CD14-positive monocyte (primary cell): ENCODE data around the gene RABL3. TPM values are rescaled to one million over a fixed set of nuclear protein-coding genes. Genes with fewer than 3 reads are reported as not detected.

Experiments
- DNase-seq, 3 donors: peaks; one replicate each; pipeline ENCODE4 v3.0.0-alpha.2; 2011 to 2022
- H2AFZ ChIP-seq: 2 replicates; pipeline ENCODE4 v1.6.0; 2012; ENCODE audit warnings: mild to moderate bottlenecking, low read depth, low read length, inconsistent platforms; ENCODE audit not compliant: insufficient read depth, poor library complexity, severe bottlenecking
- H3K27ac ChIP-seq, 2 donors: 1 replicate in 1 of 2; 2 replicates in 1 of 2; pipeline ENCODE4 v1.5.1; 2012 to 2013; ENCODE audit warnings: low read length in 2 of 2, control low read depth in 1 of 2, inconsistent platforms in 1 of 2, low read depth in 1 of 2, mild to moderate bottlenecking in 1 of 2
- H3K27me3 ChIP-seq, 2 donors: one replicate each; pipeline versions ENCODE4 v1.6.0 to v1.6.1; 2011 to 2013; ENCODE audit warnings: low read length in 2 of 2; ENCODE audit not compliant: control insufficient read depth in 2 of 2, insufficient read depth in 2 of 2
- H3K36me3 ChIP-seq, 2 donors: replicated peaks in 1 of 2; 1 replicate in 1 of 2; 2 replicates in 1 of 2; pipeline versions ENCODE4 v1.5.1 to v1.6.1; 2012 to 2013; ENCODE audit warnings: low read length in 2 of 2, control low read depth in 1 of 2, inconsistent platforms in 1 of 2, mild to moderate bottlenecking in 1 of 2; ENCODE audit not compliant: insufficient read depth in 2 of 2, control insufficient read depth in 1 of 2
- H3K4me1 ChIP-seq, 2 donors: 1 replicate in 1 of 2; 2 replicates in 1 of 2; pipeline versions ENCODE4 v1.5.1 to v1.6.1; 2012 to 2013; ENCODE audit warnings: low read length in 2 of 2, control low read depth in 1 of 2, inconsistent platforms in 1 of 2, mild to moderate bottlenecking in 1 of 2, moderate library complexity in 1 of 2; ENCODE audit not compliant: insufficient read depth in 2 of 2, control insufficient read depth in 1 of 2
- H3K4me2 ChIP-seq: replicated peaks from 2 replicates; pipeline ENCODE3; 2012; ENCODE audit warnings: low read length, moderate library complexity, mild to moderate bottlenecking; ENCODE audit not compliant: poor library complexity, severe bottlenecking; ENCODE audit errors: extremely low read depth
- H3K4me3 ChIP-seq, 3 experiments: fragments of 200-600 bp in 1 of 3; sonication (generic) in 1 of 3; replicated peaks in 1 of 3; 1 replicate in 2 of 3; 2 replicates in 1 of 3; pipeline ENCODE4 v1.5.1; 2011 to 2013; ENCODE audit warnings: low read length in 3 of 3, mild to moderate bottlenecking in 3 of 3, control low read depth in 2 of 3, low read depth in 2 of 3, inconsistent platforms in 1 of 3, moderate library complexity in 1 of 3
- H3K79me2 ChIP-seq: 2 replicates; pipeline ENCODE4 v1.6.0; 2012; ENCODE audit warnings: mild to moderate bottlenecking, control low read depth, inconsistent platforms, low read length, moderate library complexity; ENCODE audit not compliant: insufficient read depth
- H3K9ac ChIP-seq: 2 replicates; pipeline ENCODE4 v1.6.0; 2017; ENCODE audit warnings: low read length, mild to moderate bottlenecking; ENCODE audit not compliant: insufficient read depth, poor library complexity, severe bottlenecking
- H3K9me3 ChIP-seq, 2 donors: replicated peaks in 1 of 2; 1 replicate in 1 of 2; 2 replicates in 1 of 2; pipeline versions ENCODE4 v1.5.1 to v1.6.1; 2012 to 2013; ENCODE audit warnings: low read length in 2 of 2, control low read depth in 1 of 2; ENCODE audit not compliant: control insufficient read depth in 1 of 2, insufficient read depth in 1 of 2
- H4K20me1 ChIP-seq: 2 replicates; pipeline ENCODE4 v1.6.0; 2012; ENCODE audit warnings: mild to moderate bottlenecking, low read length, control low read depth, moderate library complexity; ENCODE audit not compliant: insufficient read depth
- H3K27ac Mint-ChIP-seq, 7 donors: one replicate each; pipeline ENCODE4 v1.8.0; 2020; ENCODE audit warnings: mild to moderate bottlenecking in 7 of 7, mixed read lengths in 7 of 7, moderate library complexity in 6 of 7, inconsistent platforms in 2 of 7
- H3K27me3 Mint-ChIP-seq, 3 donors: one replicate each; pipeline ENCODE4 v1.8.0; 2021 to 2022; ENCODE audit warnings: low read depth in 3 of 3, mild to moderate bottlenecking in 3 of 3, mixed read lengths in 3 of 3, moderate library complexity in 3 of 3, inconsistent platforms in 1 of 3
- H3K36me3 Mint-ChIP-seq, 2 donors: one replicate each; pipeline ENCODE4 v1.8.0; 2020; ENCODE audit warnings: mixed read lengths in 2 of 2, inconsistent platforms in 1 of 2, mild to moderate bottlenecking in 1 of 2
- H3K4me1 Mint-ChIP-seq: one replicate; pipeline ENCODE4 v1.8.0; 2020; ENCODE audit warnings: mild to moderate bottlenecking, mixed read lengths
- H3K4me3 Mint-ChIP-seq, 2 donors: one replicate each; pipeline ENCODE4 v1.8.0; 2020; ENCODE audit warnings: mild to moderate bottlenecking in 2 of 2, mixed read lengths in 2 of 2, moderate library complexity in 1 of 2
- H3K9me3 Mint-ChIP-seq, 7 donors: one replicate each; pipeline ENCODE4 v1.8.0; 2020 to 2022; ENCODE audit warnings: mixed read lengths in 7 of 7, mild to moderate bottlenecking in 6 of 7, moderate library complexity in 6 of 7, inconsistent platforms in 2 of 7
- CTCF ChIP-seq: fragments of 200-600 bp; IDR thresholded peaks from one replicate; pipeline ENCODE4 v1.8.0; 2022; ENCODE audit warnings: antibody characterized with exemption, mild to moderate bottlenecking
- WGBS: methylation state at CpG from one replicate; pipeline ENCODE4 v1.1.5; 2013; ENCODE audit warnings: missing lambda C conversion rate; ENCODE audit not compliant: insufficient coverage; 5-methylcytosine and 5-hydroxymethylcytosine counted together
- intact Hi-C, 2 donors: fragments of 100-400 bp; cut with micrococcal nuclease; formaldehyde crosslinking; loops; one replicate each; pipeline versions ENCODE4 v1.15.0 to v1.15.1; 2023
- polyA plus RNA-seq, 3 donors: library from polyadenylated mRNA; depleted of rRNA in 1 of 3; unstranded in 2 of 3; stranded (reverse) in 1 of 3; fragments of 300-500 nt in 2 of 3; fragments of >200 nt in 1 of 3; fragmentation: Illumina TruSeq in 2 of 3; gene quantifications; 1 replicate in 2 of 3; 2 replicates in 1 of 3; pipeline ENCODE4 v1.2.3, GENCODE V29; 2012 to 2021

The RABL3 gene
- polyA plus RNA-seq, 3 donors = 2.0 to 14.9 (median 11.5) TPM

- H3K27ac Mint-ChIP-seq = no peak overlapping the region
Observed at GRCh38 chr3:120683213-120683612, 59.1 kb downstream of the RABL3 start.

GRCh38 chr3:120682095-120682681 lies 60.1 kb downstream of the RABL3 start, which contains the start of gene HGD:
HGD (minus strand) TSS chr3:120682239; CDS start chr3:120682111, 128 bp downstream.
- Mint-ChIP-seq H3K4me3 (no peak within 1 kb of the TSS), H3K9me3 (peaks cover 0 to 3% (median 0%) of the 10 kb centered on the region in 7 donors), H3K4me1 (peaks cover 19% of the 10 kb centered on the region), H3K36me3 (peaks cover 0 to 2% of the 10 kb centered on the region in 2 donors), H3K27me3 (peaks cover 0 to 3% (median 0%) of the 10 kb centered on the region in 3 donors), H3K27ac (no peak within 1 kb of the TSS)
- H4K20me1 ChIP-seq = no peaks in the 10 kb centered on the region
- H3K36me3 ChIP-seq = no peaks in the 10 kb centered on the region
- no peak within 1 kb of the TSS for H3K4me3 ChIP-seq
- no peaks in the 10 kb centered on the region for H3K9me3 ChIP-seq
- TF ChIP-seq CTCF = no peak
- no peak within 1 kb of the TSS for H3K27ac ChIP-seq
- H3K4me1 ChIP-seq = peaks cover 15 to 17% of the 10 kb centered on the region in 2 donors
- intact Hi-C loops = no loop called here
- H3K4me2 ChIP-seq = no peak within 1 kb of the TSS
- H3K27me3 ChIP-seq = no peaks in the 10 kb centered on the region
- no peak within 1 kb of the TSS for H3K9ac ChIP-seq
- no peak within 1 kb of the TSS for H2AFZ ChIP-seq
- WGBS = 100% methylated on average over 3 of the region's 5 CpGs
- no peak for DNase-seq
- H3K79me2 ChIP-seq = no peaks in the 10 kb centered on the region

More at GRCh38 chr3:120683213-120683612, 59.1 kb downstream of the RABL3 start:
- no peak for TF ChIP-seq CTCF
- WGBS = 100% methylated on average over 1 of the region's 1 CpG
- no peaks in the 10 kb centered on the region for H3K9me3 Mint-ChIP-seq
- peaks cover 0 to 2% of the 10 kb centered on the region in 2 donors for H3K36me3 Mint-ChIP-seq
- H3K4me2 ChIP-seq = no peak overlapping the region
- H3K4me3 Mint-ChIP-seq = no peak overlapping the region
- no peak overlapping the region for H3K4me3 ChIP-seq
- no peak overlapping the region for H3K9ac ChIP-seq
- DNase-seq = no peak
- intact Hi-C loops = no loop called here
- no peak overlapping the region for H2AFZ ChIP-seq
- H3K36me3 ChIP-seq = no peaks in the 10 kb centered on the region
- peaks cover 14% of the 10 kb centered on the region for H3K4me1 Mint-ChIP-seq
- no peaks in the 10 kb centered on the region for H3K9me3 ChIP-seq
- no peaks in the 10 kb centered on the region for H3K27me3 ChIP-seq
- H3K79me2 ChIP-seq = no peaks in the 10 kb centered on the region
- no peaks in the 10 kb centered on the region for H3K27me3 Mint-ChIP-seq
- no peak overlapping the region for H3K27ac ChIP-seq
- no peaks in the 10 kb centered on the region for H4K20me1 ChIP-seq
- peaks cover 10 to 12% of the 10 kb centered on the region in 2 donors for H3K4me1 ChIP-seq
